ENCODE measurements around the gene CENPN. TPM values are rescaled to one million over a fixed set of nuclear protein-coding genes. Genes with fewer than 3 reads are reported as not detected.

CENPN gene
- total and polyA plus RNA-seq, 10 of the 15 experiments (the other 5 are each of a cell fraction or from before 2014, with no cell fraction given): 39.8 to 143 (median 66.8) TPM

- intact Hi-C loops (cut with micrococcal nuclease; ENCODE audit: unreplicated experiment): no loop called here
- no peak for ATAC-seq
- WGBS (ENCODE audit: insufficient coverage, insufficient replicate concordance, low lambda C conversion rate, missing lambda C conversion rate): 81% methylated on average over 4 of the region's 4 CpGs
- no peak for TF ChIP-seq HDAC6 (IDR thresholded peaks at IDR 0.05; ENCODE audit: unreplicated experiment)
- no peak for TF ChIP-seq LARP7 (IDR thresholded peaks at IDR 0.05)
- TF ChIP-seq SREBF1 (IDR thresholded peaks at IDR 0.05; ENCODE audit: low read length): no peak
- no peak for TF ChIP-seq ETV6 (conservative IDR thresholded peaks at IDR 0.05 in 1 of 2, IDR thresholded peaks at IDR 0.05 in 1 of 2; ENCODE audit: borderline replicate concordance in 1 of 2, low read depth in 1 of 2)
- TF ChIP-seq DPF2 (IDR thresholded peaks at IDR 0.05): no peak
- TF ChIP-seq IKZF1 (conservative IDR thresholded peaks at IDR 0.05): no peak
- no peak for TF ChIP-seq CEBPB (IDR thresholded peaks at IDR 0.05; ENCODE audit: borderline replicate concordance in 1 of 2, low read depth in 2 of 2, low read length in 2 of 2)
- no peak for TF ChIP-seq BRCA1 (IDR thresholded peaks at IDR 0.05; ENCODE audit: low read depth, low read length)
- TF ChIP-seq ZNF687 (IDR thresholded peaks at IDR 0.05): no peak
- no peak for TF ChIP-seq BHLHE40 (IDR thresholded peaks at IDR 0.05; ENCODE audit: borderline replicate concordance in 1 of 2, low read depth in 2 of 2, low read length in 1 of 2)
- TF ChIP-seq RUNX3 (IDR thresholded peaks at IDR 0.05; ENCODE audit: low read length): no peak
- no peak for TF ChIP-seq ATF2 (IDR thresholded peaks at IDR 0.05; ENCODE audit: low read length)
- TF ChIP-seq REST (IDR thresholded peaks at IDR 0.05; ENCODE audit: low read depth, low read length): no peak
- TF ChIP-seq PAX8 (IDR thresholded peaks at IDR 0.05): no peak
- TF ChIP-seq NFXL1 (IDR thresholded peaks at IDR 0.05; ENCODE audit: borderline replicate concordance): no peak
Measured at GRCh38 chr16:80968386-80969113, 38.5 kb upstream of the CENPN start.

More at GRCh38 chr16:80968386-80969113, 38.5 kb upstream of the CENPN start:
- H3K9me3 ChIP-seq (replicated peaks; ENCODE audit: control insufficient read depth, insufficient read depth, low read length): no peaks in the 10 kb centered on the region
- no peaks in the 10 kb centered on the region; the same call in 1 of the 2 replicates for H4K20me1 ChIP-seq (ENCODE audit: control insufficient read depth, insufficient read depth)
- RAD21 ChIA-PET (ENCODE audit: unreplicated experiment): no interaction called here
- SMC1A ChIA-PET (ENCODE audit: uncharacterized antibody, unreplicated experiment): interaction anchor here (2.4 kb wide), 1 partner anchor 36 kb away, joined by 6 read pairs; no protein-coding TSS in a partner anchor
- no peaks in the 10 kb centered on the region for H3K79me2 ChIP-seq (ENCODE audit: control insufficient read depth, insufficient read depth, low read length)
- BruUV-seq (replicated peaks): no TSS peak
- H3K4me2 ChIP-seq (ENCODE audit: control insufficient read depth, insufficient read depth): no peak overlapping the region
- H2AFZ ChIP-seq (ENCODE audit: control insufficient read depth, low read depth, low read length): no peak overlapping the region
- in situ Hi-C loops (cut with MboI): no loop called here
- CTCF ChIA-PET: interaction anchor here (0.6 to 2.4 kb wide), 7 partner anchors 8 to 29 kb away, joined by 3 to 10 read pairs (median 4); no protein-coding TSS in a partner anchor
- H3K4me3 ChIP-seq: no peak overlapping the region
- POLR2A ChIA-PET: no interaction called here
- H3K27ac ChIP-seq (ENCODE audit: control insufficient read depth, insufficient read depth): no peak overlapping the region
- H3K27me3 ChIP-seq (replicated peaks in 1 of 2; ENCODE audit: control insufficient read depth in 2 of 2, insufficient read depth in 2 of 2, low read length in 1 of 2): no peaks in the 10 kb centered on the region
- 0 out of 2 replicates have a peak, but pooled peaks cover 3% of the 10 kb centered on the region for H3K4me1 ChIP-seq (ENCODE audit: control insufficient read depth, insufficient read depth, low read length)
- no peak for FAIRE-seq
- H3K9ac ChIP-seq (ENCODE audit: control insufficient read depth, insufficient read depth, low read length): no peak overlapping the region
- no peak for DNase-seq (ENCODE audit: low read depth, low spot score)
- peaks cover 0 to 6% of the 10 kb centered on the region in 2 experiments; a peak in 1 of 4 replicates for H3K36me3 ChIP-seq (ENCODE audit: control insufficient read depth in 2 of 2, insufficient read depth in 2 of 2, low read length in 1 of 2)

All from GM12878 (cell line).